ENCODE measurements around the gene HTR3E.

DNA sequence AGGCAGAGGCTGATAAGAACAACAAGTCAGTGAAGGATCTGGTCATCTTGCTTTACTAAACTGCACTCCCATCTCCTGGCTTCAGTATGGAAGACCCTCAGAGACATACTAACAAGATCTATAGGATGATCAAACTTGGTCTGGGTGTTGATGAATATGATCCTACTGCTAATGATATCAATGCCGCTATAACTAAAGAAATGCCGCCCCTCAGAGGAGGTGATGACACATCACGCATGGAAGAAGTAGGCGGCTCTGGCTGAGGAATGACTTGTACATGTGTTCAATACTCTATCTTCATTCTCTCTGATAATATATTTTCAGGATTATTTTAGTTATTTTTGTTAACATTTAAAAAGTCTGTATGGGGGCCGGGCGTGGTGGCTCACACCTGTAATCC is 20.8 kb downstream of the HTR3E start:
- no peak for TF ChIP-seq BORCS8-MEF2B (CRISPR knock-in tag; IDR thresholded peaks at IDR 0.05)
- no peak for TF ChIP-seq GLMP (CRISPR knock-in tag; IDR thresholded peaks at IDR 0.05; ENCODE audit: borderline replicate concordance)
- TF ChIP-seq MAFK (conservative IDR thresholded peaks at IDR 0.05 in 1 of 2, IDR thresholded peaks at IDR 0.05 in 1 of 2; ENCODE audit: low read length in 2 of 2): no peak
- TF ChIP-seq TEAD2 (CRISPR knock-in tag; IDR thresholded peaks at IDR 0.05): no peak
- no peak for TF ChIP-seq ZNF597 (CRISPR knock-in tag; IDR thresholded peaks at IDR 0.05)
- TF ChIP-seq ZIK1 (CRISPR knock-in tag; IDR thresholded peaks at IDR 0.05; ENCODE audit: borderline replicate concordance, low read depth): no peak
- TF ChIP-seq CREB1 (IDR thresholded peaks at IDR 0.05): no peak
- no peak for TF ChIP-seq CREB1 (CRISPR knock-in tag; IDR thresholded peaks at IDR 0.05)
- TF ChIP-seq RELA (CRISPR knock-in tag; IDR thresholded peaks at IDR 0.05): no peak
- TF ChIP-seq, protein P1, sequence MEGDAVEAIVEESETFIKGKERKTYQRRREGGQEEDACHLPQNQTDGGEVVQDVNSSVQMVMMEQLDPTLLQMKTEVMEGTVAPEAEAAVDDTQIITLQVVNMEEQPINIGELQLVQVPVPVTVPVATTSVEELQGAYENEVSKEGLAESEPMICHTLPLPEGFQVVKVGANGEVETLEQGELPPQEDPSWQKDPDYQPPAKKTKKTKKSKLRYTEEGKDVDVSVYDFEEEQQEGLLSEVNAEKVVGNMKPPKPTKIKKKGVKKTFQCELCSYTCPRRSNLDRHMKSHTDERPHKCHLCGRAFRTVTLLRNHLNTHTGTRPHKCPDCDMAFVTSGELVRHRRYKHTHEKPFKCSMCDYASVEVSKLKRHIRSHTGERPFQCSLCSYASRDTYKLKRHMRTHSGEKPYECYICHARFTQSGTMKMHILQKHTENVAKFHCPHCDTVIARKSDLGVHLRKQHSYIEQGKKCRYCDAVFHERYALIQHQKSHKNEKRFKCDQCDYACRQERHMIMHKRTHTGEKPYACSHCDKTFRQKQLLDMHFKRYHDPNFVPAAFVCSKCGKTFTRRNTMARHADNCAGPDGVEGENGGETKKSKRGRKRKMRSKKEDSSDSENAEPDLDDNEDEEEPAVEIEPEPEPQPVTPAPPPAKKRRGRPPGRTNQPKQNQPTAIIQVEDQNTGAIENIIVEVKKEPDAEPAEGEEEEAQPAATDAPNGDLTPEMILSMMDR (CRISPR knock-in tag; IDR thresholded peaks at IDR 0.05): 0 out of 2 replicates have a peak, but pooled peaks have one; percentile 12

All from HepG2 (cell line).